Calu3 (cell line): ENCODE measurements around the gene ERVMER34-1. TPM values are rescaled to one million over a fixed set of nuclear protein-coding genes. Genes with fewer than 3 reads are reported as not detected.

Experiments used
- BruUV-seq: library from RNA; stranded (reverse); fragments of 400-500 nt; replicated peaks from 2 replicates; lab custom pipeline; 2021; lab: Mats Ljungman, UMichigan
- CTCF ChIA-PET: fragments of 300-600 bp; sonication (Branson Sonifier 250); formaldehyde crosslinking; loops from one replicate; lab custom pipeline; 2022; ENCODE audit warnings: antibody characterized with exemption; lab: Charles Lee
- DNase-seq: peaks from one replicate; pipeline ENCODE4 v3.0.0; 2022
- H3K27ac Mint-ChIP-seq: one replicate; pipeline ENCODE4 v1.8.0; 2022; ENCODE audit warnings: mixed read lengths; ENCODE audit not compliant: unreplicated experiment
- H3K27me3 Mint-ChIP-seq: one replicate; pipeline ENCODE4 v1.8.0; 2022; ENCODE audit warnings: mixed read lengths; ENCODE audit not compliant: unreplicated experiment
- H3K36me3 Mint-ChIP-seq: one replicate; pipeline ENCODE4 v1.8.0; 2022; ENCODE audit warnings: mild to moderate bottlenecking, moderate library complexity, mixed read lengths; ENCODE audit not compliant: insufficient read depth, unreplicated experiment
- H3K4me1 Mint-ChIP-seq: one replicate; pipeline ENCODE4 v1.8.0; 2022; ENCODE audit warnings: mild to moderate bottlenecking, low read depth, mixed read lengths; ENCODE audit not compliant: unreplicated experiment
- H3K4me3 Mint-ChIP-seq: one replicate; pipeline ENCODE4 v1.8.0; 2022; ENCODE audit warnings: mild to moderate bottlenecking, low read depth, moderate library complexity, mixed read lengths; ENCODE audit not compliant: unreplicated experiment
- H3K9me3 Mint-ChIP-seq: one replicate; pipeline ENCODE4 v1.8.0; 2022; ENCODE audit warnings: low read depth, mixed read lengths; ENCODE audit not compliant: unreplicated experiment
- intact Hi-C: fragments of 100-400 bp; cut with micrococcal nuclease; formaldehyde crosslinking; loops from one replicate; pipeline ENCODE4 v1.10.0; 2022; ENCODE audit not compliant: unreplicated experiment
- total RNA-seq: library from RNA; stranded (reverse); gene quantifications from 2 replicates; pipeline ENCODE4 v1.2.3, GENCODE V29; 2022
- TF ChIP-seq, protein P1 (sequence below): fragments of 200-600 bp; IDR thresholded peaks from one replicate; pipeline ENCODE4 v1.8.0; 2022; ENCODE audit warnings: antibody characterized with exemption; ENCODE audit not compliant: unreplicated experiment

Gene ERVMER34-1
- total RNA-seq, 1 experiment from 2014 or later, result 3.2 TPM

- BruUV-seq, result no TSS peak
- TF ChIP-seq, protein P1, sequence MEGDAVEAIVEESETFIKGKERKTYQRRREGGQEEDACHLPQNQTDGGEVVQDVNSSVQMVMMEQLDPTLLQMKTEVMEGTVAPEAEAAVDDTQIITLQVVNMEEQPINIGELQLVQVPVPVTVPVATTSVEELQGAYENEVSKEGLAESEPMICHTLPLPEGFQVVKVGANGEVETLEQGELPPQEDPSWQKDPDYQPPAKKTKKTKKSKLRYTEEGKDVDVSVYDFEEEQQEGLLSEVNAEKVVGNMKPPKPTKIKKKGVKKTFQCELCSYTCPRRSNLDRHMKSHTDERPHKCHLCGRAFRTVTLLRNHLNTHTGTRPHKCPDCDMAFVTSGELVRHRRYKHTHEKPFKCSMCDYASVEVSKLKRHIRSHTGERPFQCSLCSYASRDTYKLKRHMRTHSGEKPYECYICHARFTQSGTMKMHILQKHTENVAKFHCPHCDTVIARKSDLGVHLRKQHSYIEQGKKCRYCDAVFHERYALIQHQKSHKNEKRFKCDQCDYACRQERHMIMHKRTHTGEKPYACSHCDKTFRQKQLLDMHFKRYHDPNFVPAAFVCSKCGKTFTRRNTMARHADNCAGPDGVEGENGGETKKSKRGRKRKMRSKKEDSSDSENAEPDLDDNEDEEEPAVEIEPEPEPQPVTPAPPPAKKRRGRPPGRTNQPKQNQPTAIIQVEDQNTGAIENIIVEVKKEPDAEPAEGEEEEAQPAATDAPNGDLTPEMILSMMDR, result no peak
- CTCF ChIA-PET, result interaction anchor here (0.6 kb wide), 3 partner anchors 26 to 71 kb away, joined by 4 to 6 read pairs (median 5); no protein-coding TSS in a partner anchor
- intact Hi-C loops, result no loop called here
- peak; percentile 61 for DNase-seq
- H3K36me3 Mint-ChIP-seq, result peaks cover 12% of the 10 kb centered on the region
- no peaks in the 10 kb centered on the region for H3K4me1 Mint-ChIP-seq
- peak overlapping the region; percentile 75 for H3K4me3 Mint-ChIP-seq
- H3K27ac Mint-ChIP-seq, result no peak overlapping the region
- H3K9me3 Mint-ChIP-seq, result no peaks in the 10 kb centered on the region
- no peaks in the 10 kb centered on the region for H3K27me3 Mint-ChIP-seq
Observed at GRCh38 chr4:52751487-52751911, 274 bp upstream of the ERVMER34-1 start.

DNA sequence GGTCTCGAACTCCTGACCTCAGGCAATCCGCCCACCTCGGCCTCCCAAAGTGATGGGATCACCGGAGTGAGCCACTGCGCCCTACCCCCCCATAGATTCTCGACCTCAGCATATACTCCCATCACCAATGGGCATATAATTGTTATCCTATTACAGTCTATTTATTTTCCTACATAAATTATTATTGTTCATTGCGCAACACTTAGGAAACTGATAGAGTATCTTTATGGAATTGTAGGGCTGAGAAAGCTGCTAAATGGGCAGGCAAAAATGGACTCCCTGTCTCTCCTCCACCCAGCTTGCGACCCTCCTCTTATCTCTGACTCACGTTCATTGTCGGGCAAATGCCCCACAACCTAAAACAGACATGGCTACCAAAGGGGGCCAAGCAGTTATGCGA, 1.0 kb downstream of the ERVMER34-1 start:
- H3K4me3 Mint-ChIP-seq, result peak overlapping the region; percentile 75
- intact Hi-C loops, result no loop called here
- H3K4me1 Mint-ChIP-seq, result no peaks in the 10 kb centered on the region
- no peaks in the 10 kb centered on the region for H3K27me3 Mint-ChIP-seq
- H3K9me3 Mint-ChIP-seq, result no peaks in the 10 kb centered on the region
- peaks cover 12% of the 10 kb centered on the region for H3K36me3 Mint-ChIP-seq
- DNase-seq, result no peak
- TF ChIP-seq, protein P1, result no peak
- CTCF ChIA-PET, result no interaction called here
- no peak overlapping the region for H3K27ac Mint-ChIP-seq
- no TSS peak for BruUV-seq

- DNase-seq, result no peak
- CTCF ChIA-PET, result no interaction called here
- TF ChIP-seq, protein P1, result no peak
- H3K4me3 Mint-ChIP-seq, result no peak overlapping the region
- no peaks in the 10 kb centered on the region for H3K4me1 Mint-ChIP-seq
- intact Hi-C loops, result no loop called here
- BruUV-seq, result no TSS peak
- H3K27ac Mint-ChIP-seq, result no peak overlapping the region
- H3K27me3 Mint-ChIP-seq, result no peaks in the 10 kb centered on the region
- peaks cover 12% of the 10 kb centered on the region for H3K36me3 Mint-ChIP-seq
- H3K9me3 Mint-ChIP-seq, result no peaks in the 10 kb centered on the region
Observed at GRCh38 chr4:52748432-52748831, 2.8 kb downstream of the ERVMER34-1 start.

DNA sequence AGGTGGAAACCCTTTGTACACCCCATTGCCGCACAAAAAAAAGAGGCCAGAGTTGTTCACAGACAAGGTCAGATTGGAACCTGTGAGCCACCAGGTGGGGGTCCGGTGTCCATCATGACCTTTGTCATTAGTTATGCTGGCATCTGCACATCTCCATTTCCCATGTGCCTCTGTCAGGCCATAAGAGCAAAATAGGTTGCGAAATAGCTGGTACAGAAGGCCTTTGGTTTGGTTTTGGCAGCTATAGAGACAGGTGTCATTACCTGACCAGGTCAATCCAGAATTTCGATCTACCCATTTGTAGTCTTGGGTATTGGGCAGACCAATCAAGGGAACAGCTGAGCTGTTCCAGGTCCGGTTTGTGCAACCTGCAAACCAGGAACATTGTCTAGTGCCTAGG, 6.6 kb downstream of the ERVMER34-1 start:
- DNase-seq, result no peak

More for the DNA sequence above, 6.6 kb downstream of the ERVMER34-1 start:
- intact Hi-C loops, result no loop called here
- H3K4me1 Mint-ChIP-seq, result no peaks in the 10 kb centered on the region
- no TSS peak for BruUV-seq
- H3K9me3 Mint-ChIP-seq, result peaks cover 4% of the 10 kb centered on the region
- CTCF ChIA-PET, result no interaction called here
- H3K27ac Mint-ChIP-seq, result no peak overlapping the region
- H3K27me3 Mint-ChIP-seq, result no peaks in the 10 kb centered on the region
- no peaks in the 10 kb centered on the region for H3K36me3 Mint-ChIP-seq
- TF ChIP-seq, protein P1, result no peak
- no peak overlapping the region for H3K4me3 Mint-ChIP-seq
